Iris pigment epithelial cell (primary cell): ENCODE results near the gene LRFN2.

ENCODE experiments used
- DNase-seq: peaks from one replicate; pipeline ENCODE4 v3.0.0-alpha.2; 2011; ENCODE audit warnings: low read depth

LRFN2 gene

GRCh38 chr6:40398810-40399477 is 188.2 kb downstream of the LRFN2 start:
- DNase-seq = no peak

GRCh38 chr6:40398034-40398691 is 189.0 kb downstream of the LRFN2 start:
- no peak for DNase-seq

- no peak for DNase-seq
Measured at GRCh38 chr6:40397287-40398033, 189.7 kb downstream of the LRFN2 start.

GRCh38 chr6:40395698-40396076 is 191.5 kb downstream of the LRFN2 start:
- DNase-seq = no peak

- no peak for DNase-seq
Measured at GRCh38 chr6:40395066-40395697, 192.0 kb downstream of the LRFN2 start.

GRCh38 chr6:40394381-40394780 is 192.8 kb downstream of the LRFN2 start:
- DNase-seq = no peak

- DNase-seq = no peak
Measured at GRCh38 chr6:40393641-40394040, 193.5 kb downstream of the LRFN2 start.

- DNase-seq = no peak
Measured at GRCh38 chr6:40392589-40392988, 194.6 kb downstream of the LRFN2 start.

GRCh38 chr6:40391851-40392517 is 195.2 kb downstream of the LRFN2 start:
- no peak for DNase-seq

- DNase-seq = no peak
Measured at GRCh38 chr6:40391086-40391485, 196.1 kb downstream of the LRFN2 start.

GRCh38 chr6:40390144-40390800 is 196.9 kb downstream of the LRFN2 start:
- no peak for DNase-seq

- no peak for DNase-seq
Measured at GRCh38 chr6:40389254-40389653, 197.9 kb downstream of the LRFN2 start.

- no peak for DNase-seq
Measured at GRCh38 chr6:40387871-40388264, 199.3 kb downstream of the LRFN2 start.

GRCh38 chr6:40387127-40387870 is 199.9 kb downstream of the LRFN2 start:
- DNase-seq = no peak

- no peak for DNase-seq
Measured at GRCh38 chr6:40386200-40386599, 201.0 kb downstream of the LRFN2 start.

GRCh38 chr6:40383348-40384115 is 203.6 kb downstream of the LRFN2 start:
- DNase-seq = no peak

- DNase-seq = no peak
Measured at GRCh38 chr6:40380271-40380670, 206.9 kb downstream of the LRFN2 start.

- DNase-seq = no peak
Measured at GRCh38 chr6:40379811-40380210, 207.4 kb downstream of the LRFN2 start.

GRCh38 chr6:40378725-40379074 is 208.5 kb downstream of the LRFN2 start:
- no peak for DNase-seq

GRCh38 chr6:40378071-40378724 is 209.0 kb downstream of the LRFN2 start:
- DNase-seq = no peak
